ENCODE data around the gene SPATA33. TPM values are rescaled to one million over a fixed set of nuclear protein-coding genes. Genes with fewer than 3 reads are reported as not detected.

SPATA33 gene
- polyA plus RNA-seq, 2 of the 4 experiments (the other 2 are of a cell fraction) = 6.1 to 12.1 TPM

GRCh38 chr16:89637379-89637778 lies 20.3 kb upstream of the SPATA33 start:
- CTCF ChIA-PET = interaction anchor here (0.9 to 2.0 kb wide), 3 partner anchors 20 to 63 kb away, joined by 3 to 22 read pairs (median 4); no protein-coding TSS in a partner anchor
- 45% methylated on average over 10 of the region's 10 CpGs for WGBS (ENCODE audit: missing lambda C conversion rate)
- H3K4me2 ChIP-seq = no peak overlapping the region
- H3K4me1 ChIP-seq = peaks cover 18% of the 10 kb centered on the region
- TF ChIP-seq EP300 (IDR thresholded peaks at IDR 0.05) = no peak
- no peak for TF ChIP-seq USF2 (IDR thresholded peaks at IDR 0.05)
- TF ChIP-seq FOSL2 (IDR thresholded peaks at IDR 0.05) = no peak
- TF ChIP-seq FOSL2 (CRISPR knock-in tag; IDR thresholded peaks at IDR 0.05) = no peak
- TF ChIP-seq MYC (IDR thresholded peaks at IDR 0.05; ENCODE audit: borderline replicate concordance, low read length) = no peak
- no peak for TF ChIP-seq CBX2 (IDR thresholded peaks at IDR 0.05; ENCODE audit: borderline replicate concordance, low read depth)
- no peak for TF ChIP-seq CTCF (IDR thresholded peaks at IDR 0.05)
- TF ChIP-seq ZSCAN20 (CRISPR knock-in tag; IDR thresholded peaks at IDR 0.05) = no peak
- no peak for TF ChIP-seq KDM5A (IDR thresholded peaks at IDR 0.05)
- no peak for TF ChIP-seq HES2 (IDR thresholded peaks at IDR 0.05)
- no peak for TF ChIP-seq ZC3H11A (IDR thresholded peaks at IDR 0.05)
- TF ChIP-seq MAFK (IDR thresholded peaks at IDR 0.05; ENCODE audit: partially characterized antibody) = no peak
- no peak for TF ChIP-seq HEYL (CRISPR knock-in tag; IDR thresholded peaks at IDR 0.05)
- no peak for TF ChIP-seq MAX (IDR thresholded peaks at IDR 0.05)
- TF ChIP-seq CHD4 (IDR thresholded peaks at IDR 0.05; ENCODE audit: borderline replicate concordance) = no peak
- ATAC-seq (no peak), DNase-seq (ENCODE audit: low read depth in 1 of 2, low spot score in 1 of 2) (no peak), FAIRE-seq (no peak)
- H3K4me3 ChIP-seq = no peak overlapping the region
- POLR2A ChIA-PET = no interaction called here
- no peaks in the 10 kb centered on the region for H3K9me3 ChIP-seq
- no peak overlapping the region for H3K27ac ChIP-seq

GRCh38 chr16:89638455-89638854 lies 19.2 kb upstream of the SPATA33 start:
- Histone ChIP-seq H3K4me1 (peaks cover 7% of the 10 kb centered on the region), H3K9me3 (no peaks in the 10 kb centered on the region), H3K4me3 (no peak overlapping the region), H3K27ac (no peak overlapping the region), H3K4me2 (no peak overlapping the region)
- ChIA-PET POLR2A (no interaction called here), CTCF (interaction anchor here (0.7 to 2.0 kb wide), 2 partner anchors 23 to 39 kb away, joined by 3 to 22 read pairs; no protein-coding TSS in a partner anchor)
- no peak for FAIRE-seq
- TF ChIP-seq RCOR1 (IDR thresholded peaks at IDR 0.05; ENCODE audit: low read depth, low read length) (no peak), EHF (CRISPR knock-in tag; IDR thresholded peaks at IDR 0.05) (no peak), HDAC2 (IDR thresholded peaks at IDR 0.05) (no peak), ATOH8 (CRISPR knock-in tag; IDR thresholded peaks at IDR 0.05; ENCODE audit: low read depth) (no peak), SMC3 (IDR thresholded peaks at IDR 0.05) (no peak)
- ATAC-seq = no peak
- DNase-seq (ENCODE audit: low read depth in 1 of 2, low spot score in 1 of 2) = no peak
- WGBS (ENCODE audit: missing lambda C conversion rate) = 71% methylated on average over 6 of the region's 10 CpGs

GRCh38 chr16:89639385-89639784 lies 18.3 kb upstream of the SPATA33 start:
- Histone ChIP-seq H3K4me2 (no peak overlapping the region), H3K27ac (no peak overlapping the region), H3K4me3 (no peak overlapping the region), H3K4me1 (0 out of 3 replicates have a peak, but pooled peaks cover 3% of the 10 kb centered on the region), H3K9me3 (no peaks in the 10 kb centered on the region)
- DNase-seq (ENCODE audit: low read depth in 1 of 2, low spot score in 1 of 2) (no peak), ATAC-seq (no peak), FAIRE-seq (no peak)
- ChIA-PET CTCF (interaction anchor here (0.9 to 6.7 kb wide), 7 partner anchors 11 to 63 kb away, joined by 6 to 125 read pairs (median 10); partner anchors contain the start of genes CHMP1A, CPNE7, DPEP1 and SPATA33), POLR2A (no interaction called here)
- WGBS (ENCODE audit: missing lambda C conversion rate) = 83% methylated on average over 5 of the region's 6 CpGs
- TF ChIP-seq POLR2A (IDR thresholded peaks at IDR 0.05; ENCODE audit: low read length) (no peak), GATA3 (IDR thresholded peaks at IDR 0.05; ENCODE audit: borderline replicate concordance) (no peak), MAZ (IDR thresholded peaks at IDR 0.05; ENCODE audit: borderline replicate concordance, low read depth, low read length) (no peak), ZFP36 (IDR thresholded peaks at IDR 0.05; ENCODE audit: borderline replicate concordance, partially characterized antibody) (no peak), TP53 (CRISPR knock-in tag; IDR thresholded peaks at IDR 0.05) (no peak), HOXA7 (CRISPR knock-in tag; IDR thresholded peaks at IDR 0.05) (no peak), TFCP2L1 (CRISPR knock-in tag; IDR thresholded peaks at IDR 0.05) (no peak), CBX2 (IDR thresholded peaks at IDR 0.05; ENCODE audit: borderline replicate concordance, low read depth) (no peak), CBX8 (IDR thresholded peaks at IDR 0.05) (no peak), HDAC2 (IDR thresholded peaks at IDR 0.05) (no peak), POLR2AphosphoS2 (conservative IDR thresholded peaks at IDR 0.05; ENCODE audit: low read length) (no peak), HOXB13 (CRISPR knock-in tag; IDR thresholded peaks at IDR 0.05; ENCODE audit: low read depth) (no peak), MAFK (IDR thresholded peaks at IDR 0.05; ENCODE audit: partially characterized antibody) (no peak), RFX5 (IDR thresholded peaks at IDR 0.05) (no peak)

Data from A549 (cell line).